Activated naive CD8-positive, alpha-beta T cell treated with anti-CD3 and anti-CD28 coated beads, Interleukin-2, amount 50 U/mL, for 16 hours (primary cell): ENCODE measurements around the gene ANAPC15.
"Not testable (repeated sequence)": the region's sequence is repeated elsewhere in the genome, so short reads cannot be mapped to it uniquely, and the experiment has no call there.

Experiments
- DNase-seq: peaks from one replicate; pipeline ENCODE4 v3.0.0-alpha.2; 2020; ENCODE audit warnings: low read depth, low spot score

The ANAPC15 gene

GRCh38 chr11:72112143-72112977, at the start of gene ANAPC15:
ANAPC15 (minus strand) TSS chr11:72112695; CDS start chr11:72111276, 1,419 bp downstream.
- DNase-seq: peak; percentile 99

GRCh38 chr11:72160319-72160718, 47.8 kb upstream of the ANAPC15 start:
- DNase-seq: no peak

DNA sequence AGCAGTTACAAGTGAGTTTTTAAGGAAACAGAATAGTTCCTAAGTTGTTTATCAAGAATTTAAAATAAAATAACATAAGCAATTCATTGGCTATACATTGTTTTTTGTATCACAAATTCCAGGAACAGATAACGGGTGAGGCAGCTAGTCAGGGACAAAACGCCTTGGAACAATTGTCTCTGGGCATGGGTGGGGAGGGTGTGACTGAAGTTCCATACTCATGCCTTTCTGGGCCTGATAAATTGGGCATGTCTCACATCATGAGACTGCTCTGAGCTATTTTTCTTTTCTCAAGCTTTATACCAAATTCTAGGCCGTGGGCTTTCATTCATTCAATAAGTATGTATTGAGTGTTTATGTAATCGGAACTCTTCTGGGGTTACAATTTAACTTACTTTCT, 44.6 kb upstream of the ANAPC15 start:
- DNase-seq: no peak

DNA sequence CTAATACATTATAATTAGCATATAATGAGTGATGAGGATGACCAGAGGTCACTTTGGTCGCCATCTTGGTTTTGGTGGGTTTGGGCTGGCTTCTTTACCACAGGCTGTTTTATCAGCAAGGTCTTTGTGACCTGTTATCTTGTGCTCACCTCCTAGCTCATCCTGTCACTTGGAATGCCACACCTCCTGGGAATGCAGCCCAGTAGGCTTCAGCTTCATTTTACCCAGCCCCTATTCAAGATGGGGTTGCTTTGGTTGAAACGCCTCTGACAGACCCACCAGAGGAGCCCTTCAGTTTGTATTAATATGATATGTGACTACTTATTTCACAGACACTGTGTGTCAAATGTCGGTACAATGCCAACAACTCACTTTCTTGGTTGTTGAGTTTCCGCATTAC, 43.3 kb upstream of the ANAPC15 start:
- no peak for DNase-seq

GRCh38 chr11:72154816-72155215, 42.3 kb upstream of the ANAPC15 start:
- no peak for DNase-seq

GRCh38 chr11:72153874-72154273, 41.4 kb upstream of the ANAPC15 start:
- not testable (repeated sequence) for DNase-seq

GRCh38 chr11:72150882-72151281, 38.4 kb upstream of the ANAPC15 start:
- DNase-seq: no peak

- DNase-seq: no peak
Measured at GRCh38 chr11:72146625-72147024, 34.1 kb upstream of the ANAPC15 start.

DNA sequence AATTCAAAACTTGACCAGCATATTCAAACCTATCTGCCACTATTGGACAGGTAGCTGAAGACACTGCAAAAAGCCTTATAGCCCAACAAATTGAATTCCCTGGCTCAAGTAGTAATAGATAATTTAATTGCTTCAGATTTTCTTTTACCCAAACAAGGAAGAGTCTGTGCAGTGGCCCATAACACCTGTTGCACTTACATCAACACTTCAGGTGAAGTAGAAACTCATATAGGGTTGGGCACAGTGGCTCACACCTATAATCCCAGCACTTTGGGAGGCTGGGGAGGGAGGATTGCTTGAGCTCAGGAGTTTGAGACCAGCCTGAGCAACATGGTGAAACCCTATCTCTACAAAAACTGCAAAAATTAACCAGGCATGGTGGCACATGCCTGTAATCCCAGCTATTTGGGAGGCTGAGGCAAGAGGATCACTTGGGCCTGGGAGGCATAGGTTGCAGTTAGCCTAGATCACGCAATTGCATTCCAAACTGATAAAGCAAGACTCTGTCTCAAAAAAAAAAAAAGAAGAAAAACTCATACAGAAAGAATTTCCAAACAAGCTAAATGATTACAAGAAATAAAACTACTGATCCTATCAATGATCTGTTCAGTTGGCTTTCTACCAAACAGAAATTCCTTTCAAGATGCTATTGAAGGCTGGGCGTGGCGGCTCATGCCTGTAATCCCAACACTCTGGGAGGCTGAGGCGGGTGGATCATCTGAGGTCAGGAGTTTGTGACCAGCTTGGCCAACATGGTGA, 32.5 kb upstream of the ANAPC15 start:
- DNase-seq: no peak

GRCh38 chr11:72142543-72142942, 30.0 kb upstream of the ANAPC15 start:
- DNase-seq: not testable (repeated sequence)

DNA sequence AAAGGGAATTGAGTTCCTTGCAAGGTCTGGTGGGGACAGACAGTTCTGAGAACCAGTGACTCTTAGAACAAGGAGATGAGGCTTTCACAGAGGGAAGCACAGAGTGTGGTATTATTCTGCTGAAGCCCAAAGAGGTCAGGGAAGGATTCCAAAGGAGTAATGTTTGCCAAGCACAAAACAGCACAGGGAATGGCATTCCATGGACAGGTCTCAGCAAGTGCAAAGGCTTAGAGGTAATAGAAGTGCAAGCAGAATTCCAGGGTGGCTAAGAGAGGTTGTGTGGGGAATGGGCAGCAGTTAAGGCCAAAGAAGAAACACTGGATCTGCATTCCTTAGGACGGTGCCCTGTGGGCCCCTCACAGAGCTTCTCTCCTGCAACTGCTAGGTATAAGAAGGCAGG, 29.6 kb upstream of the ANAPC15 start:
- DNase-seq: not testable (repeated sequence)

GRCh38 chr11:72141066-72141465, 28.6 kb upstream of the ANAPC15 start:
- DNase-seq: no peak

- no peak for DNase-seq
Measured at GRCh38 chr11:72140661-72141060, 28.2 kb upstream of the ANAPC15 start.

GRCh38 chr11:72139500-72139899, 27.0 kb upstream of the ANAPC15 start:
- no peak for DNase-seq

GRCh38 chr11:72138821-72139390, 26.4 kb upstream of the ANAPC15 start:
- DNase-seq: no peak

DNA sequence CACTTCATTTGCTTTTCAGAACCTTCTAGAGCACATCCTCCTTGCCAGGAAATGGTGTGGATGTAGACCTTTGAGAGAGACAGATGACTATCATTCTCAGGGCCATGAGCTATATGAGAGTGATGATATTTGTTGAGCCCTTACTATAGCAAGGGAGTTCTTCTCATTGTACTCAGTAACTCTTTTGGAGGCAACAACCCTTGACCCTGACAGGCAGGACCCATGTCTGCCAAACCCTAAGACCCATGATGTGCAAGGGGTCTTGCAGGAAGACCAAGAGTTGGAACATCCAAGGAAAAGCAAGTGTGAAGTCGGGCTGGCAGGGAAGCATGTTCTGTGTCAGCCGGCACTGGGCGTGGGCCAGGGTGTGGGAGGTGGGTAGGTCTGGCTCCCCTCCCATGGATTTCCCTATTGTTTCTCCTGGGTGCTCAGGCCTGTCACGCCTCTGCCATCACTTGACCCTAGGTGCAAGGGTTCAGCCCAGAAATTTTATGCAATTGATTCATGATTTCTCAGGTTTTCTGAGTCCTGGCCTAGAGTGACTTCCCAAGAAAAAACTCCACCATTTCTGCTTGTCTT, 24.3 kb upstream of the ANAPC15 start:
- DNase-seq: no peak

- no peak for DNase-seq
Measured at GRCh38 chr11:72135891-72136683, 23.6 kb upstream of the ANAPC15 start.

DNA sequence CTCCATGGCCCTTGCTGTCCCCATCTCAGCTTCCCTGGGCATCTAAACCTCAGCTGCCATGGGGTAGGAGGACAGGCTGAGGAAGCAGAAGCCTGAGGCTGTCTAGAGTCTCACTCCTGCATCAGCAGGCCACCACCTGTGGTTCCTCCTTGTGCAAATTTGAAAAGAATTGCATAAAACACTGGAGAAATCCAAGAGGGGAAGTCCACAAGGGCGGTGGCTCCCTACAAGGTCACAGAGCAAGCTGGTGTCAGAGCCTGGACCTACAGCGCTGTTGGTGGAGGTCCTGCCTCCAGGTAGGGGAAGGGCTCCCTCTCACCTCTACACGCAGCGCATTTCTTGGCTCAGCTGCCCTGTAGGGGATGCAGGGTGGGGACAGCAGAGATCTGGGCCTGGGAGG, 23.0 kb upstream of the ANAPC15 start, which contains the start of gene FOLR3:
Gene FOLR3, plus strand, starts transcription at position 253 of the 400 bp plus-strand sequence. CDS start 228 bp downstream, outside the sequence.
- not testable (repeated sequence) for DNase-seq

- DNase-seq: no peak
Measured at GRCh38 chr11:72132646-72133045, 20.2 kb upstream of the ANAPC15 start.

DNA sequence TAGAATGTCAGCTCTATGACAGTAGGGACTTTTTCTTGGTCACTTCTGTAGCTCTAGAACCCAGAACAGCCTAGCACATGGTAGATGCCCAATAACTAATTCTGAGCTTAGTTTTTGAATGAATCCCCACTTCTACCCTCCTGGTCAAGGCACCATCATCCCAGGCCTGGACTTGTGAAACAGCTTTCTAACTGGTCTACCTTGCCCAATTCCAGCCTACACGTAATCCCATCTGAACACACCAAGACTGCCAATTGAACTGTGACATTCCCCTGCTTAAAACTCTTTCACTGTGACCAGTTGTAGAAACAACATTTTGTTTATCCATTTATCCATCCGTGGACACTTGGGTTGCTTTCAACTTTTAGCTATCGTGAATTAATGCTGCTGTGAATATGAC, 16.9 kb upstream of the ANAPC15 start:
- DNase-seq: no peak

- no peak for DNase-seq
Measured at GRCh38 chr11:72127923-72128322, 15.4 kb upstream of the ANAPC15 start.
